Subcutaneous adipose tissue (tissue), 4 donors: ENCODE measurements around the gene DNLZ. TPM values are rescaled to one million over a fixed set of nuclear protein-coding genes. Genes with fewer than 3 reads are reported as not detected.

Experiments
- CTCF ChIP-seq: fragments of 450-650 bp; IDR thresholded peaks from one replicate; pipeline ENCODE4 v1.5.1; 2016; ENCODE audit warnings: low read depth, mild to moderate bottlenecking, control low read depth, antibody characterized with exemption, moderate library complexity
- total RNA-seq, 4 donors: library from RNA; depleted of rRNA; stranded (reverse); fragments of >200 nt; gene quantifications; one replicate each; pipeline ENCODE4 v1.1.0, GENCODE V29; 2016

Gene DNLZ
- total RNA-seq, 4 donors from 2014 or later: 10.7 to 36.1 (median 20.1) TPM

GRCh38 chr9:136383436-136383835, 19.9 kb upstream of the DNLZ start:
- no peak for TF ChIP-seq CTCF

GRCh38 chr9:136381966-136382513, 18.5 kb upstream of the DNLZ start:
- TF ChIP-seq CTCF: no peak

GRCh38 chr9:136381311-136381710, 17.8 kb upstream of the DNLZ start:
- no peak for TF ChIP-seq CTCF

GRCh38 chr9:136380381-136380780, 16.8 kb upstream of the DNLZ start:
- no peak for TF ChIP-seq CTCF

- TF ChIP-seq CTCF: no peak
Measured at GRCh38 chr9:136379891-136380290, 16.3 kb upstream of the DNLZ start.

- no peak for TF ChIP-seq CTCF
Measured at GRCh38 chr9:136379401-136379800, 15.9 kb upstream of the DNLZ start.

- TF ChIP-seq CTCF: no peak
Measured at GRCh38 chr9:136379003-136379287, 15.4 kb upstream of the DNLZ start.
